Spleen (tissue), 11 donors: ENCODE results near the gene FEN1. TPM values are rescaled to one million over a fixed set of nuclear protein-coding genes. Genes with fewer than 3 reads are reported as not detected.

Experiments used
- DNase-seq: peaks from one replicate; pipeline ENCODE4 v3.0.0-alpha.2; 2020
- H3K27ac ChIP-seq, 8 donors: fragments of 200-600 bp; sonication (generic) in 7 of 8; 1 replicate in 4 of 8; 2 replicates in 4 of 8; pipeline versions ENCODE4 v1.5.0 to v1.8.0; 2016 to 2021; ENCODE audit warnings: inconsistent platforms in 4 of 8, mild to moderate bottlenecking in 4 of 8, moderate library complexity in 1 of 8
- H3K27me3 ChIP-seq, 7 donors: fragments of 200-600 bp; sonication (generic) in 6 of 7; replicated peaks in 1 of 7; 1 replicate in 4 of 7; 2 replicates in 3 of 7; pipeline versions ENCODE4 v1.5.0 to v1.8.0; 2016 to 2021; ENCODE audit warnings: inconsistent platforms in 3 of 7, mild to moderate bottlenecking in 1 of 7
- H3K36me3 ChIP-seq, 6 donors: fragments of 200-600 bp; sonication (generic) in 5 of 6; 1 replicate in 4 of 6; 2 replicates in 2 of 6; pipeline versions ENCODE4 v1.5.0 to v1.8.0; 2016 to 2021; ENCODE audit warnings: inconsistent platforms in 2 of 6
- H3K4me1 ChIP-seq, 6 donors: fragments of 200-600 bp; sonication (generic) in 5 of 6; 1 replicate in 3 of 6; 2 replicates in 3 of 6; pipeline versions ENCODE4 v1.5.0 to v1.8.0; 2016 to 2021; ENCODE audit warnings: inconsistent platforms in 3 of 6
- H3K4me3 ChIP-seq, 8 donors: fragments of 200-600 bp; sonication (generic) in 7 of 8; 1 replicate in 4 of 8; 2 replicates in 4 of 8; pipeline versions ENCODE4 v1.5.0 to v1.8.0; 2016 to 2021; ENCODE audit warnings: inconsistent platforms in 4 of 8, mild to moderate bottlenecking in 4 of 8, moderate library complexity in 2 of 8
- H3K9me3 ChIP-seq, 8 donors: fragments of 200-600 bp; sonication (generic) in 7 of 8; 1 replicate in 4 of 8; 2 replicates in 4 of 8; pipeline versions ENCODE4 v1.5.0 to v1.8.0; 2016 to 2021; ENCODE audit warnings: inconsistent platforms in 4 of 8
- CTCF ChIP-seq, 11 experiments: fragments of 200-600 bp in 7 of 11; fragments of 450-650 bp in 4 of 11; sonication (generic) in 4 of 11; IDR thresholded peaks in 8 of 11; conservative IDR thresholded peaks in 3 of 11; 1 replicate in 7 of 11; 2 replicates in 4 of 11; pipeline versions ENCODE4 v1.4.0 to v1.8.0; 2016 to 2021; ENCODE audit warnings: antibody characterized with exemption in 11 of 11, inconsistent platforms in 4 of 11, mild to moderate bottlenecking in 1 of 11
- POLR2A ChIP-seq, 3 donors: fragments of 450-650 bp; IDR thresholded peaks; one replicate each; pipeline ENCODE4 v1.5.1; 2017; ENCODE audit warnings: antibody characterized with exemption in 3 of 3, mild to moderate bottlenecking in 1 of 3
- POLR2AphosphoS5 ChIP-seq, 3 donors: sonication (generic); formaldehyde crosslinking; IDR thresholded peaks; one replicate each; pipeline ENCODE4 v1.5.1; 2017; ENCODE audit warnings: antibody characterized with exemption in 3 of 3
- WGBS, 5 donors: extraction: QIAGEN DNeasy Blood & Tissue Kit in 3 of 5; methylation state at CpG; one replicate each; pipeline versions ENCODE4 v1.1.5 to v1.1.7; 2013 to 2018; 5-methylcytosine and 5-hydroxymethylcytosine counted together
- intact Hi-C: fragments of 100-400 bp; cut with DNase I; formaldehyde crosslinking; loops from one replicate; pipeline ENCODE4 v1.15.0; 2023; ENCODE audit warnings: low total_unique reads
- polyA plus RNA-seq, 3 donors: library from polyadenylated mRNA; stranded (reverse); fragments of 200-250 nt; gene quantifications; one replicate each; pipeline ENCODE4 v1.2.1, GENCODE V29; 2013
- total RNA-seq, 7 donors: library from RNA; depleted of rRNA in 3 of 7; stranded (reverse); fragments of >200 nt in 3 of 7; fragmentation: NEBNext Ultra II Directional in 4 of 7; extraction: Animal tissue kit (Norgen Biotek cat#: 25700) in 4 of 7; gene quantifications; one replicate each; pipeline versions ENCODE4 v1.1.0 to v1.2.1, GENCODE V29; 2016 to 2021
- donor health status: healthy with polysubstance abuse.
- donor health status: DM: no; HTN: no; CAD: no; lungs with moderate emphysema.
- donor health status: DM: no; HTN: no; CAD: no.
- donor health status: Bipolar disorder and iron deficiency.
- donor health status: healthy.
- donor health status: DM: no; HTN: no; CAD: no.
- donor health status: DM: yes; HTN: yes; CAD: no.

Gene FEN1
- total and polyA plus RNA-seq, 10 donors = 7.3 to 17.2 (median 14.8) TPM

GRCh38 chr11:61750631-61751273, 42.0 kb upstream of the FEN1 start:
- Histone ChIP-seq H3K36me3 (no peaks in the 10 kb centered on the region), H3K4me3 (no peak overlapping the region), H3K4me1 (peaks cover 0 to 23% (median 16%) of the 10 kb centered on the region in 6 donors), H3K27me3 (peaks cover 0 to 58% (median 14%) of the 10 kb centered on the region in 7 donors), H3K9me3 (no peaks in the 10 kb centered on the region), H3K27ac (no peak overlapping the region)
- WGBS, 5 donors = 89 to 95% (median 92%) methylated on average over 5 of the region's 5 CpGs
- intact Hi-C loops = no loop called here
- TF ChIP-seq POLR2A (IDR thresholded peaks at IDR 0.05) (no peak), CTCF (IDR thresholded peaks at IDR 0.05 in 8 of 11, conservative IDR thresholded peaks at IDR 0.05 in 3 of 11) (no peak)
- DNase-seq = no peak

- peaks cover 0 to 27% (median 17%) of the 10 kb centered on the region in 6 donors for H3K4me1 ChIP-seq
- DNase-seq = no peak
- peaks cover 0 to 58% (median 14%) of the 10 kb centered on the region in 7 donors for H3K27me3 ChIP-seq
- intact Hi-C loops = no loop called here
- H3K4me3 ChIP-seq = no peak overlapping the region
- no peak overlapping the region for H3K27ac ChIP-seq
- H3K36me3 ChIP-seq = no peaks in the 10 kb centered on the region
- TF ChIP-seq POLR2AphosphoS5 (IDR thresholded peaks at IDR 0.05) (no peak), CTCF (IDR thresholded peaks at IDR 0.05 in 8 of 11, conservative IDR thresholded peaks at IDR 0.05 in 3 of 11) (peak in 1 of 11 experiments; percentile 14)
- 74 to 86% (median 84%) methylated on average over 14 of the region's 14 CpGs for WGBS, 5 donors
- H3K9me3 ChIP-seq = no peaks in the 10 kb centered on the region
Measured at GRCh38 chr11:61751384-61751783, 41.3 kb upstream of the FEN1 start.

- intact Hi-C loops = no loop called here
- no peaks in the 10 kb centered on the region for H3K36me3 ChIP-seq
- no peak within 1 kb of the TSS for H3K27ac ChIP-seq
- no peaks in the 10 kb centered on the region for H3K9me3 ChIP-seq
- H3K27me3 ChIP-seq = peaks cover 0 to 58% (median 14%) of the 10 kb centered on the region in 7 donors
- peak in 6 of 11 experiments; percentile 10 to 64 (median 50) for TF ChIP-seq CTCF (IDR thresholded peaks at IDR 0.05 in 8 of 11, conservative IDR thresholded peaks at IDR 0.05 in 3 of 11)
- TF ChIP-seq POLR2AphosphoS5 (IDR thresholded peaks at IDR 0.05) = no peak
- peaks cover 0 to 31% (median 20%) of the 10 kb centered on the region in 6 donors for H3K4me1 ChIP-seq
- 2 to 6% (median 4%) methylated on average over 25 to 93 of the region's 93 CpGs for WGBS, 5 donors
- DNase-seq = peak; percentile 84
- peak within 1 kb of the TSS in 7 of 8 donors; percentile 17 to 68 (median 28) for H3K4me3 ChIP-seq
Measured at GRCh38 chr11:61752117-61752924, 40.4 kb upstream of the FEN1 start, which contains the start of gene MYRF. Gene MYRF, plus strand, starts transcription at chr11:61752636. Its CDS starts 109 bp downstream, at chr11:61752745.
